Adrenal gland (tissue), 12 donors: ENCODE measurements around the gene PIAS3. TPM values are rescaled to one million over a fixed set of nuclear protein-coding genes. Genes with fewer than 3 reads are reported as not detected.

ENCODE experiments used
- DNase-seq, 7 donors: peaks; one replicate each; pipeline ENCODE4 v3.0.0-alpha.2; 2019 to 2020
- H3K27ac ChIP-seq, 5 donors: fragments of 200-600 bp; sonication (generic) in 4 of 5; 1 replicate in 3 of 5; 2 replicates in 2 of 5; pipeline versions ENCODE4 v1.5.1 to v1.8.0; 2016 to 2020; ENCODE audit warnings: mild to moderate bottlenecking in 1 of 5
- H3K27me3 ChIP-seq: fragments of 200-600 bp; 2 replicates; pipeline ENCODE4 v1.8.0; 2021
- H3K36me3 ChIP-seq, 2 donors: fragments of 200-600 bp; replicated peaks in 1 of 2; 1 replicate in 1 of 2; 2 replicates in 1 of 2; pipeline versions ENCODE4 v1.5.1 to v1.8.0; 2018 to 2022
- H3K4me1 ChIP-seq, 2 donors: fragments of 200-600 bp; replicated peaks in 1 of 2; 1 replicate in 1 of 2; 2 replicates in 1 of 2; pipeline versions ENCODE4 v1.5.1 to v1.8.0; 2018 to 2021
- H3K4me3 ChIP-seq, 4 donors: fragments of 200-600 bp; sonication (generic) in 3 of 4; one replicate each; pipeline ENCODE4 v1.5.1; 2016 to 2018
- H3K9me3 ChIP-seq, 3 donors: fragments of 200-600 bp; sonication (generic) in 1 of 3; replicated peaks in 1 of 3; 1 replicate in 2 of 3; 2 replicates in 1 of 3; pipeline versions ENCODE4 v1.5.1 to v1.8.0; 2016 to 2021
- CTCF ChIP-seq, 6 experiments: fragments of 450-650 bp in 4 of 6; fragments of 200-600 bp in 2 of 6; sonication (generic) in 1 of 6; IDR thresholded peaks; 1 replicate in 5 of 6; 2 replicates in 1 of 6; pipeline versions ENCODE4 v1.5.1 to v1.8.0; 2016 to 2021; ENCODE audit warnings: antibody characterized with exemption in 6 of 6, mild to moderate bottlenecking in 2 of 6, moderate library complexity in 1 of 6
- POLR2A ChIP-seq, 2 donors: fragments of 450-650 bp; IDR thresholded peaks; one replicate each; pipeline ENCODE4 v1.6.1; 2017; ENCODE audit warnings: antibody characterized with exemption in 2 of 2, mild to moderate bottlenecking in 2 of 2, moderate library complexity in 1 of 2
- WGBS, 4 donors: extraction: QIAGEN DNeasy Blood & Tissue Kit in 2 of 4; methylation state at CpG; one replicate each; pipeline versions ENCODE4 v1.1.5 to v1.1.7; 2013 to 2017; 5-methylcytosine and 5-hydroxymethylcytosine counted together
- intact Hi-C, 2 donors: fragments of 100-400 bp; cut with DNase I; formaldehyde crosslinking; loops; one replicate each; pipeline versions ENCODE4 v1.14.1 to v1.15.0; 2022 to 2023
- polyA plus RNA-seq, 3 donors: library from polyadenylated mRNA; stranded (reverse); fragments of 200-250 nt in 2 of 3; fragments of 350-450 nt in 1 of 3; fragmentation: Illumina TruSeq in 1 of 3; extraction: RNeasy Lipid Tissue Mini Kit (QIAGEN cat#74804) in 1 of 3; gene quantifications; one replicate each; pipeline ENCODE4 v1.2.3, GENCODE V29; 2013 to 2014
- total RNA-seq, 9 donors: library from RNA; depleted of rRNA in 4 of 9; stranded (reverse); fragments of >200 nt in 4 of 9; fragments of 120-200 nt in 1 of 9; fragmentation: NEBNext Ultra II Directional in 1 of 9; extraction: Animal tissue kit (Norgen Biotek cat#: 25700) in 1 of 9; gene quantifications; one replicate each; pipeline versions ENCODE4 v1.1.0 to v1.2.4, GENCODE V29; 2013 to 2023
- donor health status: healthy with polysubstance abuse.
- donor health status: Bipolar disorder and iron deficiency.
- donor health status: DM: yes; HTN: yes; CAD: no.
- donor health status: DM: no; HTN: no; CAD: no.
- donor health status: DM: no; HTN: no; CAD: no.
- donor health status: DM: yes; HTN: yes; CAD: no.

Gene PIAS3
- total and polyA plus RNA-seq, 12 donors = 7.5 to 40.5 (median 22.0) TPM

DNA sequence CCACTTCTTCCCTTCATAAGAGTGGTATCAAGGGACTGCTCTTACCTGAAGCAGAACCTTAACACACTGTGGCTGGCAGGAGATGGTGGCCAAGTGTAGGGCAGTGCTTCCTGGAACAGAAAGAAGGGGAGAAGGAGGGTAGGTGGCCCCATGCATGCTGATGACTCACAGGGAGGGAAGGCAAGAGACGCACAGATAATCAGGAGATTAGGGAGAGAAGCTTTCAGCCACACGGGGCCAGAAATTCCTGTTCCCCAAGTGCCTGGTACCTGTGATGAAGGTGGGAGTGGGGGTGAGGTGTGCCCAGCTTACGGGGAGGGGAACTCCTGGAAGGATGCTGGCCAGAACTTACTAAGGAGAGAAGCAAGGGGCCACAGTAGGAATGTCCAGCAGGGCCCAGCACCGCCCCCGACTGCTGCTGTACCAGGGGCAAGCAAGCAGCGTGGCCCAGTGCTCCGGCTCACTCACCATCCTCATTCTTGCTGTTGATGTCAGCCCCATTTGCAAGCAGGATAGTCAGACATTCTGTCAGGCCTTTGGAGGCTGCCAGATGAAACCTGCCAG is 19.1 kb upstream of the PIAS3 start:
- no peak for DNase-seq
- no peaks in the 10 kb centered on the region for H3K27me3 ChIP-seq
- no peak for TF ChIP-seq CTCF (IDR thresholded peaks at IDR 0.05)
- no peak for TF ChIP-seq POLR2A (IDR thresholded peaks at IDR 0.05)
- WGBS, 4 donors = 72 to 85% (median 81%) methylated on average over 5 to 7 of the region's 7 CpGs
- no peaks in the 10 kb centered on the region for H3K36me3 ChIP-seq
- H3K9me3 ChIP-seq = no peaks in the 10 kb centered on the region
- H3K4me1 ChIP-seq = no peaks in the 10 kb centered on the region
- no peak overlapping the region for H3K27ac ChIP-seq
- H3K4me3 ChIP-seq = no peak overlapping the region
- intact Hi-C loops = no loop called here

- Histone ChIP-seq H3K27me3 (no peaks in the 10 kb centered on the region), H3K4me3 (no peak overlapping the region), H3K36me3 (no peaks in the 10 kb centered on the region), H3K27ac (no peak overlapping the region), H3K9me3 (no peaks in the 10 kb centered on the region), H3K4me1 (peaks cover 0 to 6% of the 10 kb centered on the region in 2 donors)
- TF ChIP-seq CTCF (IDR thresholded peaks at IDR 0.05) = no peak
- TF ChIP-seq POLR2A (IDR thresholded peaks at IDR 0.05) = no peak
- intact Hi-C loops = no loop called here
- DNase-seq = no peak
- WGBS, 4 donors = 88 to 93% (median 92%) methylated on average over 8 to 12 of the region's 12 CpGs
These were observed 15.8 kb upstream of the PIAS3 start for GRCh38 chr1:145874646-145875045.

DNA sequence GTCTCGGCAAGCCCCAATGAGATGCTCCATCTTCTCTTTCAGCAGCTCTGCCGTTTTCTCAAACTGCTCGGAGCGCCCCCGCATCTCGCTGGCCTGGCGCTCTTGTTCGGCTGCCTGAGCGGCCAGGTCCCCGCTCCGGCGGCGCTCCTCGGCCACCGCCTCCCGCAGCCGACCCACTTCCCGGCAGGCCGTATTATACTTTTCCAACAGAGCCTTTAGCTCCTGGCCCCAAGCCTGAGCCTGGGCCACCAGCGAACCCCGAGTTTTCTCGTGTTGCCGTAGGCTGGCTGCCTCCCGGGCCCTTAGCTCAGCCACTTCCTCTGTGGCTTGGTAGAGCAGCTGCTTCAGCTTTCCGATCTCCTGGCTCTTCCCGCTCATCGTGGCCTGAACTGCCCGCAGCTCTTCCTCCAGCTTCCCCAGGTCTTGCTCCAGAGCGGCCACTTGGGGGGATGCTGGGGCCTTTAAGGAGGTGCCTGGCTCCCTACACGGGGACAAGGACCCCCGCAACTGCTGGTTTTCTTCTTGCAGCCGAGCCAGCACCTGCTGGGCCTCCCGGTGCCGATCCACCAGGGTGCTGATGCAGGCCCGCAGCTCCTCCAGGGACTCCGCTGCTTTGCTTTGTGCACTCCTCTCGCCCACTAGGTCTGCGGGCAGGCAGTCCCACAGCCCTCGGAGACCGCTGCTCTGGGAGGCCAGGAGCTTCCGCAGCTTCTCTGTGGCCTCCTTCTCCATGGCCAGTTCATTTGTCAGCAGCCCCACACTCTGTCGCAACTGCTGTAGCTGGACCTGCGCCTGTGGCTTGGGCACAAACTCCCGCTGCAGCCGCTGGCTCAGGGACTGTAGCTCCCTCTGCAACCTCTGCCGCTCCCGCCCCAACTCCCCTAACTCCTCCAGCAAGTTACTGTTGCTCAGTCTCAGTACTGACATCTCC is 13.4 kb upstream of the PIAS3 start:
- Histone ChIP-seq H3K9me3 (no peaks in the 10 kb centered on the region), H3K27me3 (no peaks in the 10 kb centered on the region), H3K4me3 (peak overlapping the region in 2 of 4 donors; percentile 25 to 47), H3K4me1 (peaks cover 0 to 6% of the 10 kb centered on the region in 2 donors), H3K27ac (peak overlapping the region in 3 of 5 donors; percentile 47 to 67 (median 55)), H3K36me3 (no peaks in the 10 kb centered on the region)
- intact Hi-C loops = no loop called here
- WGBS, 4 donors = 36 to 47% (median 43%) methylated on average over 32 to 47 of the region's 47 CpGs
- peak in 2 of 7 donors; percentile 26 to 43 for DNase-seq
- no peak for TF ChIP-seq POLR2A (IDR thresholded peaks at IDR 0.05)
- no peak for TF ChIP-seq CTCF (IDR thresholded peaks at IDR 0.05)

- Histone ChIP-seq H3K4me3 (no peak overlapping the region), H3K27ac (no peak overlapping the region), H3K4me1 (peaks cover 0 to 6% of the 10 kb centered on the region in 2 donors), H3K9me3 (no peaks in the 10 kb centered on the region), H3K27me3 (no peaks in the 10 kb centered on the region), H3K36me3 (no peaks in the 10 kb centered on the region)
- TF ChIP-seq CTCF (IDR thresholded peaks at IDR 0.05) (no peak), POLR2A (IDR thresholded peaks at IDR 0.05) (no peak)
- WGBS, 4 donors = 44 to 67% (median 64%) methylated on average over 4 of the region's 4 CpGs
- intact Hi-C loops = no loop called here
- no peak for DNase-seq
These were observed 9.4 kb upstream of the PIAS3 start for GRCh38 chr1:145868232-145868631.
